Keratinocyte (primary cell): ENCODE data around the gene SLBP. TPM values are rescaled to one million over a fixed set of nuclear protein-coding genes. Genes with fewer than 3 reads are reported as not detected.
"Not testable (repeated sequence)": the region's sequence is repeated elsewhere in the genome, so short reads cannot be mapped to it uniquely, and the experiment has no call there.

Source experiments
- DNase-seq: peaks from one replicate; pipeline ENCODE4 v3.0.0-alpha.2; 2011; ENCODE audit warnings: low read depth, missing footprints, low spot score
- FAIRE-seq: peaks from 2 replicates; lab custom pipeline; 2011; peaks lifted over from hg19 to GRCh38; lab: Jason Lieb, UNC
- H2AFZ ChIP-seq: 2 replicates; pipeline ENCODE4 v1.6.0; 2012; ENCODE audit warnings: low read length, control low read depth, inconsistent platforms; ENCODE audit not compliant: control insufficient read depth
- H3K27ac ChIP-seq: 2 replicates; pipeline ENCODE4 v1.5.1; 2011; ENCODE audit warnings: low read length; ENCODE audit not compliant: control insufficient read depth, insufficient read depth
- H3K27me3 ChIP-seq: 3 replicates; pipeline ENCODE4 v1.6.0; 2011; ENCODE audit warnings: low read length; ENCODE audit not compliant: control insufficient read depth, insufficient read depth; ENCODE audit errors: extremely low read depth
- H3K36me3 ChIP-seq, 2 experiments: 2 replicates in 1 of 2; 3 replicates in 1 of 2; pipeline ENCODE4 v1.5.1; 2011; ENCODE audit warnings: low read length in 2 of 2, mild to moderate bottlenecking in 1 of 2; ENCODE audit not compliant: control insufficient read depth in 2 of 2, insufficient read depth in 2 of 2; ENCODE audit errors: extremely low read depth in 1 of 2
- H3K4me1 ChIP-seq: 3 replicates; pipeline ENCODE4 v1.5.1; 2011; ENCODE audit warnings: low read length; ENCODE audit not compliant: control insufficient read depth, insufficient read depth; ENCODE audit errors: extremely low read depth
- H3K4me2 ChIP-seq: 3 replicates; pipeline ENCODE4 v1.6.0; 2011; ENCODE audit warnings: low read depth, low read length; ENCODE audit not compliant: control insufficient read depth, insufficient read depth; ENCODE audit errors: extremely low read depth
- H3K4me3 ChIP-seq, 3 experiments: fragments of 200-600 bp in 1 of 3; sonication (generic) in 1 of 3; 2 replicates in 2 of 3; 3 replicates in 1 of 3; pipeline ENCODE4 v1.5.1; 2011 to 2016; ENCODE audit warnings: low read length in 3 of 3, mild to moderate bottlenecking in 3 of 3, control low read depth in 2 of 3, inconsistent platforms in 1 of 3, low read depth in 1 of 3, mixed read lengths in 1 of 3, mixed run types in 1 of 3, moderate library complexity in 1 of 3; ENCODE audit not compliant: control insufficient read depth in 2 of 3, insufficient read depth in 2 of 3; ENCODE audit errors: extremely low read depth in 1 of 3
- H3K79me2 ChIP-seq: 2 replicates; pipeline ENCODE4 v1.6.0; 2012; ENCODE audit warnings: low read length; ENCODE audit not compliant: control insufficient read depth, insufficient read depth
- H3K9ac ChIP-seq: 3 replicates; pipeline ENCODE4 v1.6.0; 2011; ENCODE audit warnings: low read length; ENCODE audit not compliant: control insufficient read depth, insufficient read depth; ENCODE audit errors: extremely low read depth
- H3K9me1 ChIP-seq: 3 replicates; pipeline ENCODE4 v1.6.0; 2011; ENCODE audit warnings: low read length; ENCODE audit not compliant: control insufficient read depth, insufficient read depth; ENCODE audit errors: extremely low read depth
- H3K9me3 ChIP-seq: 2 replicates; pipeline ENCODE4 v1.5.1; 2012; ENCODE audit warnings: low read depth, low read length; ENCODE audit not compliant: control insufficient read depth
- H4K20me1 ChIP-seq: 3 replicates; pipeline ENCODE4 v1.6.0; 2011; ENCODE audit warnings: low read length; ENCODE audit not compliant: control insufficient read depth, insufficient read depth; ENCODE audit errors: extremely low read depth
- EZH2 ChIP-seq: IDR thresholded peaks from one replicate; pipeline ENCODE4 v1.6.1; 2012; ENCODE audit warnings: inconsistent platforms, mild to moderate bottlenecking, low read length, moderate library complexity
- dilution Hi-C: fragments of 300-500 bp; cut with MboI; formaldehyde crosslinking; loops from one replicate; pipeline ENCODE4 v1.7.0; 2020; ENCODE audit warnings: low sequenced_read_pairs; ENCODE audit not compliant: extremely low pct_ligation_motif_present
- polyA plus RNA-seq, 5 experiments: library from polyadenylated mRNA; depleted of rRNA in 3 of 5; stranded (reverse) in 3 of 5; stranded (forward) in 1 of 5; unstranded in 1 of 5; fragments of >200 nt; gene quantifications; 1 replicate in 1 of 5; 2 replicates in 3 of 5; 3 replicates in 1 of 5; pipeline versions ENCODE4 v1.2.1 to v1.2.3, GENCODE V29; 2011 to 2012; ENCODE audit warnings: missing spikeins in 2 of 5, low read depth in 1 of 5, low replicate concordance in 1 of 5
- TF ChIP-seq, protein P1 (sequence below), 3 experiments: IDR thresholded peaks in 1 of 3; conservative IDR thresholded peaks in 1 of 3; optimal IDR thresholded peaks in 1 of 3; 2 replicates in 2 of 3; 3 replicates in 1 of 3; pipeline versions ENCODE3 to v1.5.1; 2011; ENCODE audit warnings: low read length in 3 of 3, mild to moderate bottlenecking in 3 of 3, moderate library complexity in 2 of 3, control low read depth in 1 of 3, inconsistent platforms in 1 of 3; ENCODE audit not compliant: insufficient read depth in 2 of 3; ENCODE audit errors: extremely low read depth in 1 of 3

SLBP gene
- polyA plus RNA-seq, 1 donor (not counting 4 experiments of a cell fraction or from before 2014, with no cell fraction given): 90.6 TPM

DNA sequence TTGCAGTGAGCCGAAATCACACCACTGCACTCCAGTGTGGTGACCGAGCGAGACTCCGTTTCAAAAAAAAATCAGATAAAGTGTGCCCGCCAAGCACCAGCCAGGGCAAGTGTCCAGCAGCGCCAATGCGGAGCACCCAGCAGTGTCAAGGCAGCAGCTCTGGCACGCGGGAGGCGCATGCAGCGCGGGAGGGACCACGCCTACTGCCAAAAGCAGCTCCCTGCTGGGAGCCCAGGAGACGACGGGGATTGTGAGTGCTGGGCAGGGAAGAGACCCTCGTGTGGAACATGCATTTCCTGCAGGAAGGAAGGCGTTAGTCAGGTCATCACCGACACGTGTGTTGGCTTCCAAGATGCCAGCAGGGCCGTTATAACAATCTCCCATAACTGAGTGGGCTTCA lies 38.4 kb downstream of the SLBP start:
- H3K9ac ChIP-seq: no peak overlapping the region
- H3K4me3 ChIP-seq: no peak overlapping the region
- H4K20me1 ChIP-seq: no peaks in the 10 kb centered on the region
- H3K4me2 ChIP-seq: no peak overlapping the region
- H3K27me3 ChIP-seq: no peaks in the 10 kb centered on the region
- FAIRE-seq (no peak), DNase-seq (no peak)
- no peaks in the 10 kb centered on the region for H3K9me3 ChIP-seq
- dilution Hi-C loops: no loop called here
- no peak overlapping the region for H3K27ac ChIP-seq
- TF ChIP-seq, protein P1, sequence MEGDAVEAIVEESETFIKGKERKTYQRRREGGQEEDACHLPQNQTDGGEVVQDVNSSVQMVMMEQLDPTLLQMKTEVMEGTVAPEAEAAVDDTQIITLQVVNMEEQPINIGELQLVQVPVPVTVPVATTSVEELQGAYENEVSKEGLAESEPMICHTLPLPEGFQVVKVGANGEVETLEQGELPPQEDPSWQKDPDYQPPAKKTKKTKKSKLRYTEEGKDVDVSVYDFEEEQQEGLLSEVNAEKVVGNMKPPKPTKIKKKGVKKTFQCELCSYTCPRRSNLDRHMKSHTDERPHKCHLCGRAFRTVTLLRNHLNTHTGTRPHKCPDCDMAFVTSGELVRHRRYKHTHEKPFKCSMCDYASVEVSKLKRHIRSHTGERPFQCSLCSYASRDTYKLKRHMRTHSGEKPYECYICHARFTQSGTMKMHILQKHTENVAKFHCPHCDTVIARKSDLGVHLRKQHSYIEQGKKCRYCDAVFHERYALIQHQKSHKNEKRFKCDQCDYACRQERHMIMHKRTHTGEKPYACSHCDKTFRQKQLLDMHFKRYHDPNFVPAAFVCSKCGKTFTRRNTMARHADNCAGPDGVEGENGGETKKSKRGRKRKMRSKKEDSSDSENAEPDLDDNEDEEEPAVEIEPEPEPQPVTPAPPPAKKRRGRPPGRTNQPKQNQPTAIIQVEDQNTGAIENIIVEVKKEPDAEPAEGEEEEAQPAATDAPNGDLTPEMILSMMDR (optimal IDR thresholded peaks at IDR 0.05 in 1 of 3, IDR thresholded peaks at IDR 0.05 in 1 of 3, conservative IDR thresholded peaks at IDR 0.05 in 1 of 3; ENCODE audit: extremely low read depth in 1 of 3, insufficient read depth in 2 of 3, low read length in 3 of 3): no peak
- no peak for TF ChIP-seq EZH2
- no peaks in the 10 kb centered on the region for H3K79me2 ChIP-seq
- H3K4me1 ChIP-seq: no peaks in the 10 kb centered on the region
- H3K36me3 ChIP-seq: no peaks in the 10 kb centered on the region
- H2AFZ ChIP-seq: no peak overlapping the region
- H3K9me1 ChIP-seq: no peaks in the 10 kb centered on the region

DNA sequence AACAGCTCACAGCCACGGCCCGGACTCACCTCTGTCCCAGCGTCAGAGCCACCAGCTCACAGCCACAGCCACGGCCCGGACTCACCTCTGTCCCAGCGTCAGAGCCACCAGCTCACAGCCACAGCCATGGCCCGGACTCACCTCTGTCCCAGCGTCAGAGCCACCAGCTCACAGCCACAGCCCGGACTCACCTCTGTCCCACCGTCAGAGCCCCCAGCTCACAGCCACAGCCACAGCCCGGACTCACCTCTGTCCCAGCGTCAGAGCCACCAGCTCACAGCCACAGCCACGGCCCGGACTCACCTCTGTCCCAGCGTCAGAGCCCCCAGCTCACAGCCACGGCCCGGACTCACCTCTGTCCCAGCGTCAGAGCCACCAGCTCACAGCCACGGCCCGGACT lies 41.1 kb downstream of the SLBP start:
- H3K27ac ChIP-seq, H3K9me1 ChIP-seq, H3K79me2 ChIP-seq, dilution Hi-C loops, H3K4me2 ChIP-seq, DNase-seq, H2AFZ ChIP-seq, H3K9me3 ChIP-seq, H3K36me3 ChIP-seq, H4K20me1 ChIP-seq, FAIRE-seq, H3K4me3 ChIP-seq, H3K4me1 ChIP-seq, H3K27me3 ChIP-seq, H3K9ac ChIP-seq: not testable (repeated sequence)

DNA sequence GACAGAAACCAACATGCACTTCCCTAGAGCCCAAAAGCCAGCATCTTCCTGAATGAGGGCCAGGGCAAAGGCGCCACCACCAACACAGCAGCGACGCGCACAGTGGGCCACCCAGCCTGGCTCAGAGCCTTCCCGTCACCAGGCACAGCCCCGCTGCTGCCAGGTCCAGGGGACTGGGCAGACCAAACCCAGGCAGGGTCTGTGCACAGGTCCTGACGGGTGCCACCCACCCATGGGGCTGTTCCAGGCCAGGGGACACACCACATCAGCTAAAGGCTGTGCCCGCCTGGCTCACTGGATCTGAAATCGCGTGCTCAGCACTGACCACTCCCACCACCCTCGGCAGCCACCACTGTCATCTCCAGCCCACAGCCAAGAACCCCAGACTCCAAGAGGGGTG lies 41.8 kb downstream of the SLBP start:
- Histone ChIP-seq H2AFZ (no peak overlapping the region), H3K27me3 (no peaks in the 10 kb centered on the region), H3K4me2 (no peak overlapping the region), H3K9me1 (no peaks in the 10 kb centered on the region), H3K4me1 (no peaks in the 10 kb centered on the region), H3K79me2 (no peaks in the 10 kb centered on the region), H3K9me3 (no peaks in the 10 kb centered on the region), H3K27ac (no peak overlapping the region), H4K20me1 (no peaks in the 10 kb centered on the region), H3K36me3 (no peaks in the 10 kb centered on the region), H3K9ac (no peak overlapping the region), H3K4me3 (no peak overlapping the region)
- FAIRE-seq (no peak), DNase-seq (no peak)
- dilution Hi-C loops: no loop called here
- no peak for TF ChIP-seq EZH2
- TF ChIP-seq, protein P1 (optimal IDR thresholded peaks at IDR 0.05 in 1 of 3, IDR thresholded peaks at IDR 0.05 in 1 of 3, conservative IDR thresholded peaks at IDR 0.05 in 1 of 3; ENCODE audit: extremely low read depth in 1 of 3, insufficient read depth in 2 of 3, low read length in 3 of 3): no peak
